ENCODE data around the gene LYG1. TPM values are rescaled to one million over a fixed set of nuclear protein-coding genes. Genes with fewer than 3 reads are reported as not detected.

The LYG1 gene
- total RNA-seq, 1 donor from 2014 or later = 2.1 TPM

DNA sequence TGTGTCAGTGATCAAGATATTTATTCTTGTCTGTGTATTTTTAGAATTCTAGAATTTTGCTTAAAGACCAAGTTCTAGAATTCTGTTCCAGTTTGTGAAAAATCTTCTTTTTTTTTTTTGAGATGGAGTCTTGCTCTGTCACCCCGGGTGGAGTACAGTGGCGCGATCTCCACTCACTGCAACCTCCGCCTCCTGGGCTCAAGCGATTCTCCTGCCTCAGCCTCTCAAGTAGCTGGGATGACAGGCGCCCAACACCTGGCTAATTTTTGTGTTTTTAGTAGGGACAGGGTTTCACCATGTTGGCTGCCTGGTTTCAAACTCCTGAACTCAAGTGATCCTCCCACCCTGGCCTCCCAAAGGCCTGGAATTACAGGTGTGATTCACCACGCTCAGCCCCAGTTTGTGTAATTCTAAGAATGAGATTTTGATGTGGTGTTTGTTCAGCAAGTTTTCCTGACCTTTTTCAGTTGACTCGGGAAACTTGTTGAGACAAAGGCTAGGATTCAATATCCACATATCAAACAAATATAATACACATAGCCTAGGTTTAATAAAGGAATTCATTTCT is 39.8 kb upstream of the LYG1 start:
- H3K4me1 Mint-ChIP-seq (ENCODE audit: unreplicated experiment) = peaks cover 9% of the 10 kb centered on the region
- no peak overlapping the region for H3K4me3 Mint-ChIP-seq
- H3K9me3 Mint-ChIP-seq = no peaks in the 10 kb centered on the region
- no peaks in the 10 kb centered on the region for H3K36me3 Mint-ChIP-seq
- no peak for DNase-seq (ENCODE audit: extremely low spot score, unreplicated experiment)
- peak overlapping the region; percentile 37 for H3K27ac Mint-ChIP-seq
- no peaks in the 10 kb centered on the region for H3K27me3 Mint-ChIP-seq
- TF ChIP-seq, protein P1, sequence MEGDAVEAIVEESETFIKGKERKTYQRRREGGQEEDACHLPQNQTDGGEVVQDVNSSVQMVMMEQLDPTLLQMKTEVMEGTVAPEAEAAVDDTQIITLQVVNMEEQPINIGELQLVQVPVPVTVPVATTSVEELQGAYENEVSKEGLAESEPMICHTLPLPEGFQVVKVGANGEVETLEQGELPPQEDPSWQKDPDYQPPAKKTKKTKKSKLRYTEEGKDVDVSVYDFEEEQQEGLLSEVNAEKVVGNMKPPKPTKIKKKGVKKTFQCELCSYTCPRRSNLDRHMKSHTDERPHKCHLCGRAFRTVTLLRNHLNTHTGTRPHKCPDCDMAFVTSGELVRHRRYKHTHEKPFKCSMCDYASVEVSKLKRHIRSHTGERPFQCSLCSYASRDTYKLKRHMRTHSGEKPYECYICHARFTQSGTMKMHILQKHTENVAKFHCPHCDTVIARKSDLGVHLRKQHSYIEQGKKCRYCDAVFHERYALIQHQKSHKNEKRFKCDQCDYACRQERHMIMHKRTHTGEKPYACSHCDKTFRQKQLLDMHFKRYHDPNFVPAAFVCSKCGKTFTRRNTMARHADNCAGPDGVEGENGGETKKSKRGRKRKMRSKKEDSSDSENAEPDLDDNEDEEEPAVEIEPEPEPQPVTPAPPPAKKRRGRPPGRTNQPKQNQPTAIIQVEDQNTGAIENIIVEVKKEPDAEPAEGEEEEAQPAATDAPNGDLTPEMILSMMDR (conservative IDR thresholded peaks at IDR 0.05) = no peak

DNA sequence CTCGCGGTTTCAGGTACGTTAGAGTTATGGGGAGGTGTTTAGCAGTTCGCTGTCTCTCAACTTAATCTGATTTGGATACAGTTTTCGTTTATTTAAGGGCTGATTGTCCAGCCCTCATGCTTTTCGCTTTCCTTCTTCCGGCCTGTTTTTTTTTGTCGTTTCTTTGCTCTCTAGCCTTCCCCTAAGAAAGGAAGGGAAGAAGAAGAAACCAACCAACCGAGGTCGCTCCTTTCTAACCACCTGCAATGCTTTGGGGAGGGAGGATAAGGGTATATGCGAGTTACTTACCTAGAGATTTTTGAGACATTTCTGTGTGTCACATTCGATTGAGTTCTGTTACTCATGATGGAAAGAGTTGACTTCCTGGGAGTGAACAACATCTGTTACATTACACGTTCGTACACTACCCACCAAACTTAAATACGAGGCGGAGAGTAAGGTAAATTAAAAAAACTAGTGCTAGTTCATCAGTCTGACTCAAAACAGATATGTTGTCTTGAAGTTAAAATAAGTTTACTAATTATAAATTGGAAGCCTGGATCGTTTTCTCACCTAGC is 37.1 kb upstream of the LYG1 start:
- TF ChIP-seq, protein P1 (conservative IDR thresholded peaks at IDR 0.05) = no peak
- H3K27me3 Mint-ChIP-seq = no peaks in the 10 kb centered on the region
- no peak overlapping the region for H3K4me3 Mint-ChIP-seq
- H3K9me3 Mint-ChIP-seq = no peaks in the 10 kb centered on the region
- peaks cover 13% of the 10 kb centered on the region for H3K4me1 Mint-ChIP-seq (ENCODE audit: unreplicated experiment)
- H3K36me3 Mint-ChIP-seq = no peaks in the 10 kb centered on the region
- no peak for DNase-seq (ENCODE audit: extremely low spot score, unreplicated experiment)
- no peak overlapping the region for H3K27ac Mint-ChIP-seq

DNA sequence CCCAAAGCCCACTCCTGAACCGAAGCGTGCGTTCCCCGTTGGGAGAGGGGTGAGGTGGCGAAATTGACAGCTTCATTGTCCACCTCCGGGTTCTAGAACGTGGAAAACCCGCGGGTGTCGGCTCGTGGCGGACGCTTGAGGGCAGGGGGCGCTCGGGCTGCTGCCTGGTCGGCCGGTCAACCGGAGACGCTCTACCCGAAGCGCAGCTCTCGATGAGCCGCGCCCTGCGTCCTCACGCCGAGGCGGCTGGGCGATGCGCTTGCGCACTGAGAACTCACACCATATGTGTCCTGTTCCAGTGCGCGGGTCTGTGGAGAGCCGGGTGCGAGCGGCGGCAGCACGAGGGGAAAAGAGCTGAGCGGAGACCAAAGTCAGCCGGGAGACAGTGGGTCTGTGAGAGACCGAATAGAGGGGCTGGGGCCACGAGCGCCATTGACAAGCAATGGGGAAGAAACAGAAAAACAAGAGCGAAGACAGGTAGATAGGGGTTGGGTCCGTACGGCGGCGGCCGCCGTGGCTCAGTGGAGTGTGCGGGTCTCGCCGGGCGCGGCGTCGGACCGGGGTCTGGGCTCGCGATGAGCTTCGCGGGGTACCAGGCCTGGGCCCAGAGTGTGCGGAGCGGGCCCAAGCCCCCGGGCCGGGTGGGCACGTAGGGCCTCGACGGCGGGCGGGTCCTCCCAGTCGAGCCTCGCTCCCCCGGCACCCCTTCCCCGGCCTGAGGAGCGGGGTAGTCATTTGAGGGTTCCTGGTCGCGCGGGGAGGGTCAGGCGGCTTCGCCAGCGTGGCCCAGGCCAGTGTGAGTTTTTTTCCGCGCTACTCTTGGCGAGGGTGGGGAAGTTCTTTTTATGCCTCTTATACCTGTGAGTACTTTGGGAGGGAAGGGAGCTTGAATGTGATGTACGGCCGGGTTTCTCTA is 36.4 kb upstream of the LYG1 start, which contains the start of gene EIF5B:
Gene EIF5B (plus strand): TSS at position 277 of the 916 bp plus-strand sequence. CDS start 166 bp downstream, at position 443.
- DNase-seq (ENCODE audit: extremely low spot score, unreplicated experiment) = peak; percentile 97
- no peak within 1 kb of the TSS for H3K4me3 Mint-ChIP-seq

DNA sequence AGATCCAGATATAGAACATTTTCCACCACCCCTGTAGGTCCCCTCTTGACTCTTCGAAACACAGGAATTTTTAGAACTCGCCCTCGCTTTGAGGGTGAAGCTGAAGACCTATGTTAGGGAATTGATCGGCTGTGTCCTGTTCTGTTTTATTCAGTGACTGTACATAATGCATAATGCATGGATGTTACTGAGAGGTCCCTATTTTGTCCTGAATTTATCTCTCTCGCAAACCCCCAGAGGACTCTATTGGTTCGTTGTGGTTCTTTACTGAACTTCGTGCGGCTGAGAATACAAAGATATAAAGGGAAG is 35.8 kb upstream of the LYG1 start:
- no peaks in the 10 kb centered on the region for H3K27me3 Mint-ChIP-seq
- no peak overlapping the region for H3K27ac Mint-ChIP-seq
- DNase-seq (ENCODE audit: extremely low spot score, unreplicated experiment) = no peak
- H3K9me3 Mint-ChIP-seq = no peaks in the 10 kb centered on the region
- TF ChIP-seq, protein P1 (conservative IDR thresholded peaks at IDR 0.05) = no peak
- H3K4me3 Mint-ChIP-seq = no peak overlapping the region
- H3K36me3 Mint-ChIP-seq = peaks cover 4% of the 10 kb centered on the region
- H3K4me1 Mint-ChIP-seq (ENCODE audit: unreplicated experiment) = peaks cover 13% of the 10 kb centered on the region

More for the DNA sequence above, 36.4 kb upstream of the LYG1 start, which contains the start of gene EIF5B:
- TF ChIP-seq, protein P1 (conservative IDR thresholded peaks at IDR 0.05) = peak; percentile 68
- Mint-ChIP-seq H3K9me3 (no peaks in the 10 kb centered on the region), H3K27ac (no peak within 1 kb of the TSS), H3K36me3 (peaks cover 4% of the 10 kb centered on the region), H3K27me3 (no peaks in the 10 kb centered on the region), H3K4me1 (ENCODE audit: unreplicated experiment) (peaks cover 13% of the 10 kb centered on the region)

DNA sequence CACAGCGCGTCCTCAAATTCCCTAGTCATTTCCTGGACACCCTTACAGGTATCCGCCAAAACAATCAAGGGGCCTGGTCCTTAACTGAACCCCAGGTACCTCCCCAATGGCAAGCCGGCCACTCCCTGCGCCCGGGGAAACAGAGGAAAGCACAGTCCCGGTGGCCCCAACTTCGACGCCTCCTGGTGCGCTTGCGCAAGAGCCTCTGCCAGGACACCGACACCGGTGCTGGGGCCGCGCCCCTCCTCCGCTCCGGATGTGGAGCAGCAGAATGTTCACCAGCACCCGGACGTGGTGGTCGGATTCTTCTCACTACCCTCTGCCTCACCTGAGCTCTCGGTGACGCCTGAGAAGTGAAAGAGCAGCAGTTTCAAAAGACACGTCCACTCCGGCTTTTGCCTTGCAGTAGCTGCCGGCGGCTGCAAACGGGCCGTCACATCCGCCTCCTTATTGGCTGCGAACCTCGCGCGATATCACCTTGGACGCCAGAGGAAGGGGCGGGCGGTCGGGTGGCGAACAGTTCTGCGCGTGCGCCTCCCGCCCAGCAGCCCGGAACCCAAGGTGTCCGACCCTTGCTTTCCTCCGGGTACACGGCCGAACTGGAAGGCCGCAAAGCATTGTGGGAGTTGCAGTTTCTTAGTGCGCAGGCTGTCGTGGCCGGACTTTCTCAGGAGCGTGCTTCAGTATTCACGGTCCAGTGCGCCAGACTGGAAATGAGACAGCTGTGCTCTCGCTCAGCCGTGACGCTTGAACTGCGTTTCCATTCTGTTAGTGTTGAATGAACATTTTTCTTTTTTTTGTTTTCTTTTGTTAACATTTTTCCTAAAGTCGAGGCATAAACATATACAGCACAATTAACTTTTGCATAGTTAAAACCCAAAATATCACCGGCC is 35.2 kb upstream of the LYG1 start, which contains the start of gene TXNDC9:
Gene TXNDC9 (minus strand): TSS at position 423 of the 893 bp plus-strand sequence. CDS start 3,123 bp downstream, outside the sequence.
- no peak within 1 kb of the TSS for H3K4me3 Mint-ChIP-seq
- peaks cover 13% of the 10 kb centered on the region for H3K4me1 Mint-ChIP-seq (ENCODE audit: unreplicated experiment)
- DNase-seq (ENCODE audit: extremely low spot score, unreplicated experiment) = peak; percentile 98
- no peak within 1 kb of the TSS for H3K27ac Mint-ChIP-seq
- no peaks in the 10 kb centered on the region for H3K27me3 Mint-ChIP-seq
- peaks cover 4% of the 10 kb centered on the region for H3K36me3 Mint-ChIP-seq
- TF ChIP-seq, protein P1 (conservative IDR thresholded peaks at IDR 0.05) = no peak
- H3K9me3 Mint-ChIP-seq = no peaks in the 10 kb centered on the region
